ENCODE data around the gene AEN. TPM values are rescaled to one million over a fixed set of nuclear protein-coding genes. Genes with fewer than 3 reads are reported as not detected.

AEN gene
- total and polyA plus RNA-seq, 2 of the 8 experiments (the other 6 are each of a cell fraction or from before 2014, with no cell fraction given): 112 to 122 TPM

DNA sequence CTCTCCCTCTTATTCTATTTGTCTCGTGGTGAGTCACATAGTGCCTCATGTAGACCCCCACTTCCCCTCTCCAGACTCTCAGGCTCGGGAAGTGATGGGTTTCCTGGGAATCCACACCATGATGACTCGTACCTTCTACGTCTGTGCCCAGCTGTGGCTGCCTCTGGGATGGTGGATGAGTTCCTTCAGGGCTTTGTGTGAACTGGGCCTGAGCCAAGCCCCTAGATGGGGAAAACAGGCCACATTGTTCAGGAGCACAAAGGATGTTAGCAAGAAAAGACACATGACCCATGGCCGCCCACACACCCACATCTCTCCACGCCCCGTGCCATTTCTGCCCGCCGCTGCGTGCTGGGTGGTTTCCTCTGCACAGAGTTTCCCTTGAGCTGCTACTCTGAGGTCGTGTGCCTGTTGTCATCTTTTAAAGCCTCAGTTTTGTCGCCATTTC, 28.2 kb downstream of the AEN start (continued):
- TF ChIP-seq RAD21 (IDR thresholded peaks at IDR 0.05 in 1 of 2, conservative IDR thresholded peaks at IDR 0.05 in 1 of 2; ENCODE audit: low read depth in 2 of 2, low read length in 2 of 2) (no peak), SIN3A (conservative IDR thresholded peaks at IDR 0.05 in 1 of 2, IDR thresholded peaks at IDR 0.05 in 1 of 2; ENCODE audit: low read depth in 1 of 2, low read length in 2 of 2) (no peak)
